Endodermal cell (in vitro differentiated cells): ENCODE data around the gene MPP4. TPM values are rescaled to one million over a fixed set of nuclear protein-coding genes. Genes with fewer than 3 reads are reported as not detected.

Experiments used
- DNase-seq: peaks from one replicate; pipeline ENCODE4 v3.0.0-alpha.2; 2017
- H3K27ac ChIP-seq: 2 replicates; pipeline ENCODE4 v1.5.1; 2013; ENCODE audit warnings: mild to moderate bottlenecking, low read depth, low read length, moderate library complexity
- H3K27me3 ChIP-seq: 2 replicates; pipeline ENCODE4 v1.6.1; 2013; ENCODE audit warnings: mild to moderate bottlenecking, low read length, moderate library complexity; ENCODE audit not compliant: insufficient read depth, control insufficient read depth, poor library complexity, severe bottlenecking
- H3K36me3 ChIP-seq: 2 replicates; pipeline ENCODE4 v1.7.0; 2013; ENCODE audit warnings: mild to moderate bottlenecking, low read length, moderate library complexity; ENCODE audit not compliant: control insufficient read depth, insufficient read depth
- H3K4me1 ChIP-seq: one replicate; pipeline ENCODE4 v1.7.0; 2013; ENCODE audit warnings: low read length; ENCODE audit not compliant: control insufficient read depth, insufficient read depth
- H3K4me3 ChIP-seq: 2 replicates; pipeline ENCODE4 v1.5.1; 2013; ENCODE audit warnings: mild to moderate bottlenecking, low read length, moderate library complexity
- H3K9ac ChIP-seq: 2 replicates; pipeline ENCODE4 v1.6.1; 2013; ENCODE audit warnings: mild to moderate bottlenecking, low read length, moderate library complexity; ENCODE audit not compliant: poor library complexity, severe bottlenecking; ENCODE audit errors: extremely low read depth
- H3K9me3 ChIP-seq: 2 replicates; pipeline ENCODE4 v1.6.1; 2013; ENCODE audit warnings: mild to moderate bottlenecking, low read length, moderate library complexity; ENCODE audit not compliant: control insufficient read depth
- H3K27ac Mint-ChIP-seq: 2 replicates; pipeline ENCODE4 v1.8.0; 2020; ENCODE audit warnings: mixed read lengths
- H3K27me3 Mint-ChIP-seq: 2 replicates; pipeline ENCODE4 v1.8.0; 2021; ENCODE audit warnings: mild to moderate bottlenecking, mixed read lengths; ENCODE audit not compliant: insufficient read depth
- H3K36me3 Mint-ChIP-seq: 2 replicates; pipeline ENCODE4 v1.8.0; 2020; ENCODE audit warnings: low read depth, mixed read lengths
- H3K4me1 Mint-ChIP-seq: 2 replicates; pipeline ENCODE4 v1.8.0; 2020; ENCODE audit warnings: mixed read lengths
- H3K4me3 Mint-ChIP-seq: 2 replicates; pipeline ENCODE4 v1.8.0; 2020; ENCODE audit warnings: mild to moderate bottlenecking, moderate library complexity, mixed read lengths
- H3K9me3 Mint-ChIP-seq: 2 replicates; pipeline ENCODE4 v1.8.0; 2020; ENCODE audit warnings: mild to moderate bottlenecking, mixed read lengths
- WGBS, 2 experiments: methylation state at CpG; one replicate each; pipeline versions ENCODE4 v1.1.5 to v1.1.7; 2013; ENCODE audit warnings: missing lambda C conversion rate in 2 of 2, mixed read lengths in 1 of 2; ENCODE audit not compliant: insufficient coverage in 1 of 2, insufficient read length in 1 of 2; 5-methylcytosine and 5-hydroxymethylcytosine counted together
- total RNA-seq, 2 donors: library from RNA; stranded (reverse); fragmentation: NEBNext Ultra II Directional in 1 of 2; extraction: Animal tissue kit (Norgen Biotek cat#: 25700) in 1 of 2; gene quantifications; 2 replicates in 1 of 2; 3 replicates in 1 of 2; pipeline ENCODE4 v1.2.1, GENCODE V29; 2021
- TF ChIP-seq, protein P1 (sequence below): fragments of 200-600 bp; sonication (generic); conservative IDR thresholded peaks from 2 replicates; pipeline ENCODE4 v1.5.0; 2021; ENCODE audit warnings: antibody characterized with exemption, mild to moderate bottlenecking

Gene MPP4
- total RNA-seq, 2 donors from 2014 or later, result 0.18 TPM; not detected in 1

DNA sequence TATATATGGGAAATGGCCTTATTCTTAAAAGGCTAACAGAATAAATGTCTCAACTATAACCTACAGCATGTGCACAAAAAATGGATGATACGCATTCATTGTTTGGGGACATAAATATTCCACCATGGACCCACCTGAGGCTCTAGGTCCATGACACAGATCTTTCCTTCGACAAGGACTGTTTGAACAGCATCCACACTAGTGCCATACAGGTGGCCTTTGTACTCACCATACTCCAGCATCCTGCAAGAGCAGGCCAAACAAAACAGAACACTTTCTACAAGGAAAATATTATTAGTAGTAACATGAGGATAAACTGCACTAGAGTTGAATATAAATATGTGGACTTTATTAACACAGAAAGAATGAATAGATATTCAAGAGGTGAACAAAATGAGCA is 49.0 kb downstream of the MPP4 start:
- Mint-ChIP-seq H3K27me3 (no peaks in the 10 kb centered on the region), H3K4me3 (no peak overlapping the region), H3K9me3 (no peaks in the 10 kb centered on the region), H3K27ac (no peak overlapping the region), H3K36me3 (no peaks in the 10 kb centered on the region), H3K4me1 (peaks cover 2% of the 10 kb centered on the region)
- Histone ChIP-seq H3K9me3 (no peaks in the 10 kb centered on the region), H3K36me3 (no peaks in the 10 kb centered on the region), H3K27me3 (no peaks in the 10 kb centered on the region), H3K4me1 (no peaks in the 10 kb centered on the region), H3K27ac (no peak overlapping the region), H3K9ac (no peak overlapping the region), H3K4me3 (no peak overlapping the region)
- no peak for DNase-seq
- TF ChIP-seq, protein P1, sequence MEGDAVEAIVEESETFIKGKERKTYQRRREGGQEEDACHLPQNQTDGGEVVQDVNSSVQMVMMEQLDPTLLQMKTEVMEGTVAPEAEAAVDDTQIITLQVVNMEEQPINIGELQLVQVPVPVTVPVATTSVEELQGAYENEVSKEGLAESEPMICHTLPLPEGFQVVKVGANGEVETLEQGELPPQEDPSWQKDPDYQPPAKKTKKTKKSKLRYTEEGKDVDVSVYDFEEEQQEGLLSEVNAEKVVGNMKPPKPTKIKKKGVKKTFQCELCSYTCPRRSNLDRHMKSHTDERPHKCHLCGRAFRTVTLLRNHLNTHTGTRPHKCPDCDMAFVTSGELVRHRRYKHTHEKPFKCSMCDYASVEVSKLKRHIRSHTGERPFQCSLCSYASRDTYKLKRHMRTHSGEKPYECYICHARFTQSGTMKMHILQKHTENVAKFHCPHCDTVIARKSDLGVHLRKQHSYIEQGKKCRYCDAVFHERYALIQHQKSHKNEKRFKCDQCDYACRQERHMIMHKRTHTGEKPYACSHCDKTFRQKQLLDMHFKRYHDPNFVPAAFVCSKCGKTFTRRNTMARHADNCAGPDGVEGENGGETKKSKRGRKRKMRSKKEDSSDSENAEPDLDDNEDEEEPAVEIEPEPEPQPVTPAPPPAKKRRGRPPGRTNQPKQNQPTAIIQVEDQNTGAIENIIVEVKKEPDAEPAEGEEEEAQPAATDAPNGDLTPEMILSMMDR, result no peak
- 92 to 100% methylated on average over 1 to 2 of the region's 2 CpGs for WGBS, 2 experiments

DNA sequence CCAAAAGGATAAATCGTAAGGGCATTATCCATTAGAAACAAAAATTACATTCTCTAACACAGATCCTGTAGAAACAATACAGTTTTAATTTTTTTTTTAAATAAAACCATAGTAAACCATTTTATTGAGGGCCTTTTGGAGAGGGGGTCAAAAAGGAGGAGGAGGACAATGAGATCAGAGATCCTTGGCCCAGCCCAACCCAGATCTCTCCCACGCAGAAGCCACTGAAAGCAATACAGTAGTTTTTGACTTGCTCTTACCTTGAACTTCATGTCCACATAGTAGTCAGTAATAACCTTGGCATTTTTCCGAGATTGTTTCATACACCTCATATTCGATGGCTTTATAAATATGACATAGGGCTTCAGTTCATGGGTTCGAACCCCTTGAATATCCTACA is 51.0 kb downstream of the MPP4 start:
- Mint-ChIP-seq H3K27ac (no peak overlapping the region), H3K4me3 (no peak overlapping the region), H3K4me1 (peaks cover 12% of the 10 kb centered on the region), H3K9me3 (no peaks in the 10 kb centered on the region), H3K36me3 (no peaks in the 10 kb centered on the region), H3K27me3 (no peaks in the 10 kb centered on the region)
- H3K27me3 ChIP-seq, result no peaks in the 10 kb centered on the region
- no peak overlapping the region for H3K27ac ChIP-seq
- H3K36me3 ChIP-seq, result no peaks in the 10 kb centered on the region
- H3K4me1 ChIP-seq, result no peaks in the 10 kb centered on the region
- TF ChIP-seq, protein P1, result no peak
- no peak overlapping the region for H3K4me3 ChIP-seq
- no peak for DNase-seq
- WGBS, 2 experiments, result 90 to 91% methylated on average over 3 to 5 of the region's 5 CpGs
- H3K9ac ChIP-seq, result no peak overlapping the region
- no peaks in the 10 kb centered on the region for H3K9me3 ChIP-seq

DNA sequence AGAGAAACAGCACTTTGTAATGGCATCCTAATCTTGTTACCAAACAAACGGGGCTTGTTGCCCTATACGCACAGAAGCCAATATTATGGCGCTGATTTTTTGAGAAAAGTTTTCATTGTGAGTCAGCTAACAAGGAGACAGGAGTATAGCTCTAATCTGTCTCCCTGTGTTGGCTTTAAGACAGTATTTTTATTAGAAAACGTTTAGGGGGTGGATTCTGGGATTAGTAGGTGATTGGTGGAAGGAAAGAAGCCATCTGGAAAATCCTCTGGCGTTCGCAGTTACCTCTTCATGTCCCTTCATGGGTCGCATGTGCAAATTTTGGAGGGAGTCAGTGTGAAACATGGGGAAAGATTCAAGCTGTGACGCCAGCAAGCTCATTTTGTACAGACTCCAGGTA is 54.4 kb downstream of the MPP4 start:
- no peaks in the 10 kb centered on the region for H3K36me3 Mint-ChIP-seq
- no peaks in the 10 kb centered on the region for H3K9me3 Mint-ChIP-seq
- H3K4me1 ChIP-seq, result no peaks in the 10 kb centered on the region
- H3K27ac Mint-ChIP-seq, result peak overlapping the region; percentile 41
- peaks cover 18% of the 10 kb centered on the region for H3K4me1 Mint-ChIP-seq
- no peaks in the 10 kb centered on the region for H3K9me3 ChIP-seq
- TF ChIP-seq, protein P1, result no peak
- WGBS, 2 experiments, result 71 to 86% methylated on average over 5 to 8 of the region's 8 CpGs
- H3K4me3 Mint-ChIP-seq, result peak overlapping the region; percentile 87
- H3K27me3 ChIP-seq, result no peaks in the 10 kb centered on the region
- H3K27me3 Mint-ChIP-seq, result no peaks in the 10 kb centered on the region
- peaks cover 4% of the 10 kb centered on the region for H3K36me3 ChIP-seq
- no peak for DNase-seq
- peak overlapping the region; percentile 92 for H3K4me3 ChIP-seq
- H3K27ac ChIP-seq, result no peak overlapping the region
- H3K9ac ChIP-seq, result no peak overlapping the region
